Right kidney (tissue), 1 donor: ENCODE measurements around the gene VAPB.

Experiments used
- DNase-seq: peaks from one replicate; pipeline ENCODE4 v3.0.0-alpha.2; 2016

The VAPB gene

DNA sequence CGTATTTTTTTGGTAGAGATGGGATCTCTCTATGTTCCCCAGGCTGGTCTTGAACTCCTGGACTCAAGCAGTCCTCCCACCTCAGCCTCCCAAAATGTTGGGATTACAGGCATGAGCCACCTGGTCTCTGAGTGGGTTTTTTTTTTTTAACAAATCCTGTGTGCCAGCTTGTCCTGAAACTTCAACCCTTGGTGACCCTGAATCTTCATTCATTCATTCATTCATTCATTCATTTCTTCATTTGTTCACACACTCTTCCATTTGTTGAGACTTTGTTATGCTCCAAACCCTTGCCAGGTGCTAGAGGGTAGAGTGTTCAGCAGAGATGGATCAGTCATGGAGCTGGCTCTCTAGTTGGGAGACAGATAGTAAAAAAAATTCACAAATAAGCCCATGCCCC, 12.0 kb upstream of the VAPB start:
- no peak for DNase-seq

DNA sequence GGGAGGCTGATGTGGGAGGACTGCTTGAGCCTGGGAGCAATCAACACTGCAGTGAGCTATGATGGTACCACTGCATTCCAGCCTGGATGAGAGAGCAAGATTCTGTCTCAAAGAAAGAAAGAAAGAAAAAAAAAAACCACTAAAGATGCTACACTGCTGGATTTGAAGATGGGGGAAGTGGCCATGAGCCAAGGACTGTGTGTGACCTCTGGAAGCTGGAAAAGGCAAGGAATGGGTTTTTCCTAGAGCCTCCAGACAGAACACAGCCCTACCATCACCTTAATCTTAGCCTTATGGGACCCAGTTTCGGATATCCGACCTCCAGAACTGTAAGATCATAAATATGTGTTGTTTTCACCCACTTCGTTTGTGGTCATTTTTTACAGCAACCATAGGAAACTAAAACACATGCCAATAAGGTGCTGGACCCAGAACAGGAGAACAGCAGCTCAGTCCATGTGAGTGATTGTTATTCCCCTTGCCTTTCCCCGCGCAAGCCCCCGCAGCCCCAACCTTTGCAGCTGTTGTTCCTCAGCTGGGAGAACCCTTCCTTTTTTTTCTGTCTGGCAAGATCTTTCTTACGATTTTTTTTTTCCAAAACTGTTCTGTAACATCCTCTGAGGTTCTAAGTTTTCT, 11.1 kb upstream of the VAPB start:
- no peak for DNase-seq

GRCh38 chr20:58378704-58379103, 10.3 kb upstream of the VAPB start:
- DNase-seq: no peak

DNA sequence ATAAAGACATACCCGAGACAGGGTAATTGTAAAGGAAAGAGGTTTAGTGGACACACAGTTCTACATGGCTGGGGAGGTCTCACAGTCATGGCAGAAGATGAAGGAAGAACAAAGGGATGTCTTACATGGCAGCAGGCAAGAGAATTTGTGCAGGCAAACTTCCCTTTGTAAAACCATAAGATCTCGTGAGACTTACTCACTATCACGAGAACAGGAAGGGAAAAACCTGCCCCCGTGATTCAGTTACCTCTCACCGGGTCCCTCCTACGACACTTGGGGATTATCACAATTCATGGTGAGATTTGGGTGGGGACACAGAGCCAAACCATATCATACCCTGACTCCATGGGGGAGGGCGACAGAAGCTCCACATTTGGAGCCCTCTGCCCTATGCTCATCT, 7.4 kb upstream of the VAPB start:
- DNase-seq: no peak

DNA sequence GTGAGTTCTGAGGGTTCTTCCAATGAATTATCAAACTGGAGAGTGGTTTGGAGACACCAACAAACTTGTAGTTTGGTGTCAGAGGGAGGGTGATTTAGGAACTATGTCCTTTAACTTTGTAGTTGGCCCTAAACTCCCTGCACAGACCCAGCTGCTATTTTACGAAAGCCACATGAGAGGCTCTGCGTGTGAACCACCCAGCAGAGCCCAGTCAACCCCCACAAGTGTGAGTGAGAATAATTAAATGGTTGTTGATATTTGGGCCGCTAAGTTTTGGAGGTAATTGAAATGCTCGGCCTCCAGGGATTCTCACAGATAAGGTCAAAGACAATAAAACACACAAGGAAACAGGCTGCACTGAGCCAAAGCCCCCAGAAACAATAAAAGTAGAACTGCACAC, 6.9 kb upstream of the VAPB start:
- DNase-seq: no peak

- DNase-seq: no peak
Measured at GRCh38 chr20:58384821-58385220, 4.2 kb upstream of the VAPB start.

DNA sequence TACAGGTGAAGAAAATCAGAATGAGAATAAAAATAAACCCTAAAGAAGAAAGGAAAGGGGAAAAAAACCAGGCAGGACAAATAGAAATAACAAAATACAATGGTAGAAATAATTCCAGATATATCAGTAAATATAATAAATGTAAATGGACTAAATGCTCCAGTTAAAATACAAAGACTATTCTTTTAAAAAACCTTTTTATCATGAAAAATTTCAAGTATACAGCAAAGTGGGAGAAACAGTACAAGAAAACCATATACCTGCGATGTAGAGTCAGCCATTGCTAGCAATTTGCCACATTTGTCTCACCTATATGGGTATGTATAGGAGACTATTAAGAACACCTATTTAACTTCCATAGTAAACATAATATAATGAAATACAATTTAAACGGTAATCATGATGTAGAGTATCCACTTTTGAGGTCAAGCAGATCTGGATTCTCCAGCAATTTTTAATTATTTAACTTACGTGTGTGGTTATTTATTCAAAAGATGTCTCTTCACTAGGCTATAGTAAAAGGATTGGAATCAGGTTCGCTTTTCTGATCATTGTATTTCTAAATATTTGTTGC, 914 bp upstream of the VAPB start:
- DNase-seq: no peak

DNA sequence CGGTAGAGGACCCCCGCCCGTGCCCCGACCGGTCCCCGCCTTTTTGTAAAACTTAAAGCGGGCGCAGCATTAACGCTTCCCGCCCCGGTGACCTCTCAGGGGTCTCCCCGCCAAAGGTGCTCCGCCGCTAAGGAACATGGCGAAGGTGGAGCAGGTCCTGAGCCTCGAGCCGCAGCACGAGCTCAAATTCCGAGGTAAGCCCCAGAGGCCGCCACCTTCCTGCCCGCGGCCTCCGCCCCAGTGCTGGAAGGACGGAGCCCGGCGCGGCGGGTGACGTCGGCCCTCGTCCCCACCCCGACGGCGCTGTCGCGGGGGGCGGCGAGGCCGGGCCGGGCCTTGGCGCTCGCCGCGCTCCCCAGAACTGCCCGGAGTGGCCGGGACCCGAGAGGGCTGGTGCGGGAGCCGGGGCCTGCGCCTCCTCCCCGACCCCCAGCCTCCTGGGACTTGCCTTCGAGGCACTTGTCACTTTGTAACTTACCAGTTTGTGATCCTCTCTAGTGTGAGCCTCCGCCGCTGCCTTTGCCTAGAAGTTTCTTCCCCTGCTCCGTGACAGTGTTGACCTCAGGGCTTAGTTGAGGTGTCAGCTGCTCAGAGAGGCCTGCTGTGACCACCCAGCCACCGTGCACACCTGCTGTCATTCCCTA, 417 bp downstream of the VAPB start:
- peak; percentile 78 for DNase-seq

GRCh38 chr20:58389968-58390658, 1.1 kb downstream of the VAPB start:
- DNase-seq: no peak

GRCh38 chr20:58390659-58391035, 1.6 kb downstream of the VAPB start:
- no peak for DNase-seq

GRCh38 chr20:58392286-58392685, 3.3 kb downstream of the VAPB start:
- no peak for DNase-seq

GRCh38 chr20:58393299-58393698, 4.3 kb downstream of the VAPB start:
- DNase-seq: no peak

- no peak for DNase-seq
Measured at GRCh38 chr20:58394801-58395200, 5.8 kb downstream of the VAPB start.

DNA sequence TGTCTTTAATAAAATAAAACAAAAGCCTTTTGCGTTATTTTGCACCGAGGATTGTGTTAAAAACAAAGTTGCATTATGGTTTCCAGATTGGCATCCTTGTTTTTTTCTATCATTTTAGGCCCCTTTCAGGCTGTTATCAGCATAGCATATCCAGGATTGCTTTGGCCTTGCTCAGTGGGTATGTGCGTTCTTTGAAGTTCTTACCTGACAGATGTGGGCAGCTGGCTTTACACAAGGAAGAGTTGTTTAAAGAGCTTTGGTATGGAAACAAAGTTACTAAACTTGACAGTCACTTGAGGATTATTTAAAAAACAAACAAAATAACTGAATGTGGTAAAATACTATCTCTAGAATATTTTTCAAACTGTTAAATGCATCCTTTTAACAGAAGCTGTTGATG, 6.6 kb downstream of the VAPB start:
- no peak for DNase-seq

DNA sequence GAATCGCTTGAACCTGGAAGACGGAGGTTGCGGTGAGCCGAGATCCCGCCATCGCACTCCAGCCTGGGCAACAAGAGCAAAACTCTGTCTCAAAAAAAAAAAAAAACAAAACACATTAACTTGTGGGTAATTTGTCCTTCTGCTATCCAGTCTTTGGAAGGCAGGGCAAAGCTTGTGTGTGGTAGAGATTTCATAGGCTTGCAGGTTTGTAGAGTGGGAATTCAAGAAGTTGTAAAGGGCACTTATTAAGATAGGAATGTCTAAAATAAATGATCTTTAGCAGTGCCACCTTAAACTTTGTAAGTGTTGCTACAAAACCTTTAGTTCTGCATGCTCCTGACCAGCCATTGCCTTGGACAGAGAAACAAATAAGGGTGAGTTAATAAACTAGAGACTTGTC, 8.4 kb downstream of the VAPB start:
- no peak for DNase-seq

- no peak for DNase-seq
Measured at GRCh38 chr20:58398254-58398653, 9.2 kb downstream of the VAPB start.

DNA sequence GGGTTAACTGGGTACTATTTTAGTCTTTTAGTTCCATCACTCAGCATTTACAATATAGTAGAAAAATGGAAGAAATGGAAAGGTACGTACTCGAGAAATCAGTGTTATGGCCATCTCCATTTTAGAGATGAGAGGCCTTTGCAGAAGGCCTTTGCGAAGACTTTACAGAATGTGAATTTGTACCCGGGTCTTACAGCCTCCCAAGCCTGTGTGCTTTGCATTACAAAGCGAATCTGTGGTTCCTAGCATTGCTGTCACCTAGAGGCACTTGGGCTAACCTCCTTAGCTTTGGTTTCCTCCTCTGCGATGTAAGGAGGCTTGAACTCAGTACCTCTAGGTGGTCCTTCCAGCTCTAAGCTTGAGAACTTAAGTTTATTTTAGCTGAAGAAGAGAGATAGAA, 10.9 kb downstream of the VAPB start:
- DNase-seq: no peak

GRCh38 chr20:58401162-58401561, 12.1 kb downstream of the VAPB start:
- no peak for DNase-seq

- no peak for DNase-seq
Measured at GRCh38 chr20:58402305-58402704, 13.3 kb downstream of the VAPB start.

GRCh38 chr20:58402827-58403226, 13.8 kb downstream of the VAPB start:
- no peak for DNase-seq

DNA sequence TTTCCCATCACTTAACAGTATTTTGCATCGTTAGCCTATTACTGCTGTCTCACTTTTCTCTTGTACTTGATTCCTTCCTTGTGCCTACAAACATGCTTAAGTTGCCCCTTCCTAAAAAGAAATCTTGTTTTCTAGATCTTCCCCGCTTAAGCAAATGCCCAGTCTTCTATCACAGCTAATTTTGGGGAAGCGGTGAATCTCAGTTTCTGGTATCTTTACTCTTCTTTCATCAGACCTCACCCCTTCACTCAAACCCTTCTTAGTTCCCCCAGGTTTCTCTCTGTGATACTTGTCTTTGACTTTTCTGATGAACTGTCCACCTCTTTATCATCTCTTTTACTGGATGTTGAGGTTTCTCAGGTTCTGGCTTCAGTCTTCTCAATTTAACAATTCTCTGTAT, 14.2 kb downstream of the VAPB start:
- DNase-seq: no peak

DNA sequence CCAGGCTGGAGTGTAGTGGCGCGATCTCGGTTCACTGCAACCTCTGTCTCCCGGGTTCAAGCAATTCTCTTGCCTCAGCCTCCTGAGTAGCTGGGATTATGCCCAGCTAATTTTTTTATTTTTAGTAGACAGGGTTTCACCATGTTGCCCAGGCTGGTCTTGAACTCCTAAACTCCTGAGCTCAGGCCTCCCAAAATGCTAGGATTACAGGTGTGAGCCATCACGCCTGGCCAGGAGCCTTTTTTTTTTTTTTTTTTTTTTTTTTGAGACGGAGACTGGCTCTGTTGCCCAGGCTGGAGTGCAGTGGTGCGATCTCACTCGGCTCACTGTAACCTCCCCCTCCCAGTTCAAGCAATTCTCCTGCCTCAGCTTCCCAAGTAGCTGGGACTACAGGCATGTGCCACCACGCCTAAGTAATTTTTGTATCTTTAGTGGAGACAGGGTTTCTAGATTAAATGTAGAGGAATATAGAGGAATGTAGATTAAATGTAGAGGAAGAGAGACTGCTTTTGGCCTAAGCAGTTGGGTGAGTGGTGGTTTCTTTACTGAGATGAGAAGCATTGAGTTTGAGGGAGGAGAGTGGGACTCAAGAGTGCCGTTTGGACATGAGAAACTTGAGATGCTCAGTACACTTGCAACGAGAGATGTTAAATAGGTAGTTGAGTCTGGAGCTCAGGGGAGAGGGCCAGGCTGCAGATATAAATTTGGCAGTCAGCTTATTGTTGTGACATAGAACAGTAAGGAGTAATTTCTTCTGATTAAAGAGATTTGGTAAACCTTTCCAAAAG, 16.7 kb downstream of the VAPB start:
- no peak for DNase-seq
